ENCODE data around the gene SLC35D3.
"Not testable (repeated sequence)": the region's sequence is repeated elsewhere in the genome, so short reads cannot be mapped to it uniquely, and the experiment has no call there.

GRCh38 chr6:136949957-136950356, 27.9 kb downstream of the SLC35D3 start:
- not testable (repeated sequence) for TF ChIP-seq FOXP1 (CRISPR knock-in tag; IDR thresholded peaks at IDR 0.05; ENCODE audit: borderline replicate concordance); E2F5 (CRISPR knock-in tag; IDR thresholded peaks at IDR 0.05); NFYB (CRISPR knock-in tag; conservative IDR thresholded peaks at IDR 0.05; ENCODE audit: low read depth); ZNF423 (CRISPR knock-in tag; IDR thresholded peaks at IDR 0.05); TCF7 (CRISPR knock-in tag; IDR thresholded peaks at IDR 0.05; ENCODE audit: low read depth); ATF2 (CRISPR knock-in tag; IDR thresholded peaks at IDR 0.05; ENCODE audit: borderline replicate concordance, low read depth); USF2 (CRISPR knock-in tag; IDR thresholded peaks at IDR 0.05); NR2C2 (CRISPR knock-in tag; IDR thresholded peaks at IDR 0.05); ZNF671 (CRISPR knock-in tag; IDR thresholded peaks at IDR 0.05); OVOL2 (CRISPR knock-in tag; IDR thresholded peaks at IDR 0.05; ENCODE audit: borderline replicate concordance); IRF2 (CRISPR knock-in tag; IDR thresholded peaks at IDR 0.05; ENCODE audit: borderline replicate concordance, low read depth); SP1 (CRISPR knock-in tag; conservative IDR thresholded peaks at IDR 0.05); FOXP4 (CRISPR knock-in tag; IDR thresholded peaks at IDR 0.05)
- TF ChIP-seq, protein P1, sequence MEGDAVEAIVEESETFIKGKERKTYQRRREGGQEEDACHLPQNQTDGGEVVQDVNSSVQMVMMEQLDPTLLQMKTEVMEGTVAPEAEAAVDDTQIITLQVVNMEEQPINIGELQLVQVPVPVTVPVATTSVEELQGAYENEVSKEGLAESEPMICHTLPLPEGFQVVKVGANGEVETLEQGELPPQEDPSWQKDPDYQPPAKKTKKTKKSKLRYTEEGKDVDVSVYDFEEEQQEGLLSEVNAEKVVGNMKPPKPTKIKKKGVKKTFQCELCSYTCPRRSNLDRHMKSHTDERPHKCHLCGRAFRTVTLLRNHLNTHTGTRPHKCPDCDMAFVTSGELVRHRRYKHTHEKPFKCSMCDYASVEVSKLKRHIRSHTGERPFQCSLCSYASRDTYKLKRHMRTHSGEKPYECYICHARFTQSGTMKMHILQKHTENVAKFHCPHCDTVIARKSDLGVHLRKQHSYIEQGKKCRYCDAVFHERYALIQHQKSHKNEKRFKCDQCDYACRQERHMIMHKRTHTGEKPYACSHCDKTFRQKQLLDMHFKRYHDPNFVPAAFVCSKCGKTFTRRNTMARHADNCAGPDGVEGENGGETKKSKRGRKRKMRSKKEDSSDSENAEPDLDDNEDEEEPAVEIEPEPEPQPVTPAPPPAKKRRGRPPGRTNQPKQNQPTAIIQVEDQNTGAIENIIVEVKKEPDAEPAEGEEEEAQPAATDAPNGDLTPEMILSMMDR (IDR thresholded peaks at IDR 0.05) = not testable (repeated sequence)
